Astrocyte (in vitro differentiated cells and primary cell): ENCODE data around the gene PADI3.

Source experiments
- EZH2 ChIP-seq: IDR thresholded peaks from 2 replicates; pipeline ENCODE4 v1.6.1; 2012; ENCODE audit warnings: mild to moderate bottlenecking, low read length, inconsistent platforms; ENCODE audit not compliant: insufficient read depth
- TF ChIP-seq, protein P1 (sequence below): IDR thresholded peaks from 2 replicates; pipeline ENCODE4 v1.5.1; 2011; ENCODE audit warnings: low read depth, mild to moderate bottlenecking, inconsistent platforms, low read length, moderate library complexity; ENCODE audit not compliant: insufficient read depth

DNA sequence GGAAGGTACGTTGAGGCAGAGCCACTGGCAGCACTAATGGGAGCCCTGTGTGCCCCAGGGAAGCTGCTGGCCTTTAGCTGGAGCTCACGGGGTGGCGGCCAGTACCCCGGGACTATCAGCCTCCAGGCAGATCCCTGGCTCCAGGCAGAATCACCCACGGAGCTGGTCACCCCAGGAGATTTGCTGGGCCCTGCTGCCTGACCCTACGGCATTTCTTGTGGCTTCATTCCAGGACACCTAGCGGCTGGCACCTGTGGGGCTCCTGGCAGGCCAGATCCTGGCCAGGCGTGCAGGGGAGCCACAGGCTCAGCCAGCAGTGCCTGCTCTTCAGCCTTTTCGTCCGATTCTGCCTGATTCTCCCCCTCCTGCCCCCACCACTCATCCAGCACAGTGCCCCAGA is 36.9 kb upstream of the PADI3 start:
- TF ChIP-seq, protein P1, sequence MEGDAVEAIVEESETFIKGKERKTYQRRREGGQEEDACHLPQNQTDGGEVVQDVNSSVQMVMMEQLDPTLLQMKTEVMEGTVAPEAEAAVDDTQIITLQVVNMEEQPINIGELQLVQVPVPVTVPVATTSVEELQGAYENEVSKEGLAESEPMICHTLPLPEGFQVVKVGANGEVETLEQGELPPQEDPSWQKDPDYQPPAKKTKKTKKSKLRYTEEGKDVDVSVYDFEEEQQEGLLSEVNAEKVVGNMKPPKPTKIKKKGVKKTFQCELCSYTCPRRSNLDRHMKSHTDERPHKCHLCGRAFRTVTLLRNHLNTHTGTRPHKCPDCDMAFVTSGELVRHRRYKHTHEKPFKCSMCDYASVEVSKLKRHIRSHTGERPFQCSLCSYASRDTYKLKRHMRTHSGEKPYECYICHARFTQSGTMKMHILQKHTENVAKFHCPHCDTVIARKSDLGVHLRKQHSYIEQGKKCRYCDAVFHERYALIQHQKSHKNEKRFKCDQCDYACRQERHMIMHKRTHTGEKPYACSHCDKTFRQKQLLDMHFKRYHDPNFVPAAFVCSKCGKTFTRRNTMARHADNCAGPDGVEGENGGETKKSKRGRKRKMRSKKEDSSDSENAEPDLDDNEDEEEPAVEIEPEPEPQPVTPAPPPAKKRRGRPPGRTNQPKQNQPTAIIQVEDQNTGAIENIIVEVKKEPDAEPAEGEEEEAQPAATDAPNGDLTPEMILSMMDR, result no peak
- no peak for TF ChIP-seq EZH2
